ENCODE data around the gene KREMEN2.

The KREMEN2 gene

DNA sequence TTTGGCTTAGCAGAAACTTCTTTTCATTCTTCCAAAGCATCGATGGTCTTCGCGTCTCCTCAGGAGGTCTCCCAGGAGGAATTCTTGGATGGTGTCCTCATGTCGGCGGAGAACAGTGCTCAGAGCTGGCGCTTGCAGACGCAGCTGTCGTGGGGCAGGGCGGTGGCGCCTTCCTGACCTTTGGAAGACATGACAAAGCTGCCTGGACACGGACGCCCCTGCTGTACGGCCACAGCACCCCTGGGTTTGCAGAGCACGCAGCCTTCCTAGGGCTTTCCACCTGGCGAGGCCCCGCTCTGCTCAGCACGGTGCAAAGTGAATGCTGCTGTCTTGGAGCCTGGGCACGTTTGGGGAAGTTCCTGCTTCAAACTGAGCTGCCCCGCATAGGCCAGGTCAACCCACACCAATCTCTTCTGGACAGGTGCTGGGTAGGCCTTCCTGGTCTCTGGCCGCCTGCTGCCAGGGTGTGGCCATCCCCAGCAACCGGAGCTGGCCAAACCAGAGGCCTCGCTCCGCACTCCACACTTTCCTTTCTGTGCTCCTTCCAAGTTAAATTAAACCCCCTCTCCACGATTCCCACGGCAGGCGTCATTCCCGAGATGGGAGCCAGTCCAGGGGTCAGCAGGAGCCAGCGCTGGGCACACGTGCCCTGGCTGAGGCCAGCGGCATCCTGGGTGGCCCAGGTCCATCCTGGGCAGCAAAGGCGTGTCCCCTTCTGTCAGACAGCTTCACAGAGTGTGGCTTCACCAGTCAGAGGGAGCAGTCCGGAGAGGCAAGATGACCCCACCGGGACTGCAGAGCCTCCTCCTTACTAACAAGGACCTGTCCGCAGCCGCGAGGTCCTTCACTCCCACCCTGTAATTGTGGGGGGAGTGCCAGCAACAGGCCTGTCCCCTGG lies 15.0 kb upstream of the KREMEN2 start:
- H3K27ac ChIP-seq (ENCODE audit: low read length, poor library complexity, severe bottlenecking) = no peak overlapping the region
- H3K79me1 ChIP-seq (replicated peaks; ENCODE audit: low read length, poor library complexity, severe bottlenecking) = peaks cover 2% of the 10 kb centered on the region
- H2BK15ac ChIP-seq (ENCODE audit: low read depth, poor library complexity, severe bottlenecking) = no peak overlapping the region
- WGBS = 95% methylated on average over 35 of the region's 36 CpGs
- H3K14ac ChIP-seq (ENCODE audit: low read length in 2 of 2) = no peak overlapping the region
- no peak overlapping the region for H3K4ac ChIP-seq (ENCODE audit: low read depth in 1 of 2, low read length in 2 of 2)
- H2BK5ac ChIP-seq (ENCODE audit: low read depth, low read length, poor library complexity, severe bottlenecking) = no peak overlapping the region
- H3K4me3 ChIP-seq (ENCODE audit: insufficient read depth in 1 of 2, low read depth in 1 of 2, low read length in 2 of 2) = no peak overlapping the region
- H2BK120ac ChIP-seq (ENCODE audit: low read depth, low read length) = no peak overlapping the region
- H2AK5ac ChIP-seq (ENCODE audit: low read length, severe bottlenecking) = no peak overlapping the region
- DNase-seq = no peak
- no peak overlapping the region for H4K91ac ChIP-seq (ENCODE audit: low read length)
- H3K36me3 ChIP-seq (ENCODE audit: control insufficient read depth in 1 of 2, insufficient read depth in 2 of 2, low read depth in 1 of 2, low read length in 2 of 2) = peaks cover 31 to 34% of the 10 kb centered on the region in 2 experiments
- H3K23ac ChIP-seq (ENCODE audit: low read length in 2 of 2) = peak overlapping the region in 1 of 2 experiments; percentile 48
- no peaks in the 10 kb centered on the region for H3K9me3 ChIP-seq (ENCODE audit: control insufficient read depth, low read length)
- no peak overlapping the region for H3K18ac ChIP-seq (ENCODE audit: low read depth in 1 of 2, low read length in 2 of 2)
- H2AFZ ChIP-seq (ENCODE audit: low read depth, low read length) = no peak overlapping the region
- no peak overlapping the region for H3K4me2 ChIP-seq (ENCODE audit: low read length, poor library complexity, severe bottlenecking)
- no peak overlapping the region for H4K8ac ChIP-seq (ENCODE audit: low read length)
- H3K4me1 ChIP-seq (ENCODE audit: control insufficient read depth, insufficient read depth, low read depth, low read length) = peaks cover 2% of the 10 kb centered on the region
- H3K27me3 ChIP-seq (ENCODE audit: control insufficient read depth in 1 of 2, insufficient read depth in 1 of 2, low read length in 2 of 2) = peaks cover 0 to 15% of the 10 kb centered on the region in 2 experiments
- H3K9ac ChIP-seq (ENCODE audit: low read length) = no peak overlapping the region
- H2BK12ac ChIP-seq (ENCODE audit: low read length in 2 of 2) = no peak overlapping the region

DNA sequence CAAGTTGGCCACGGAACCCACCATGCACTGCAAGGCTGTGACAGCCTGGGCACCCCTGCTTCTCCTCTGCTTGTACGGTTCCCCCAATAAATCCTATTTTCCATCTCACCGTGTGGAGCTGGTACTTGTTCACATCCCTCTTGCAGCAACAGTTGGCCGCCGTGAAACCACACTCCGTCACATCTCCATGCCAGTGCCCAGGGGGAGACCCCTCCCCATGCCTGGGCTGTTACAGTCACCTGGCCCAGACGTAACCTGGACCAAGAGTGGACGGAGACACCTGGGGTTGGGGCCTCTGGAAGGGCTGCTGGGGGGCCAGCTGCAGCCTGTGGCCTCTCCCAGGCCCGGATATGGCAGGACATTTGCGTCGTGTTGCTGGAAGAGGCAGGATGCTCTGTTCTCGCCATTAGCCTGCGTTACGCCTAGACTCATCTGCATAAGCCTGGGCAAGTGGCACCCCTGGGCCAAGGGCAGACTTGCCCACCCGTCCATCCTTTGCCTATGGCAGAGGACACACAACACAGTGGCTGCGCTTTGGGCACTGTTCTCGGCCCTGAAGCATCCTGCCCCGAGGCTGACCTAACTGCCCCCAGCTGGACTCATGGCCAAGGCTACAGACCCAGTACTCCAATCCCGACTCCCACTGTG lies 14.2 kb upstream of the KREMEN2 start:
- no peak overlapping the region for H3K4me3 ChIP-seq (ENCODE audit: insufficient read depth in 1 of 2, low read depth in 1 of 2, low read length in 2 of 2)
- peaks cover 2% of the 10 kb centered on the region for H3K79me1 ChIP-seq (replicated peaks; ENCODE audit: low read length, poor library complexity, severe bottlenecking)
- H3K9me3 ChIP-seq (ENCODE audit: control insufficient read depth, low read length) = no peaks in the 10 kb centered on the region
- no peak overlapping the region for H3K23ac ChIP-seq (ENCODE audit: low read length in 2 of 2)
- no peak overlapping the region for H3K4me2 ChIP-seq (ENCODE audit: low read length, poor library complexity, severe bottlenecking)
- WGBS = 96% methylated on average over 19 of the region's 19 CpGs
- H4K8ac ChIP-seq (ENCODE audit: low read length) = no peak overlapping the region
- H2BK5ac ChIP-seq (ENCODE audit: low read depth, low read length, poor library complexity, severe bottlenecking) = no peak overlapping the region
- no peak overlapping the region for H2BK15ac ChIP-seq (ENCODE audit: low read depth, poor library complexity, severe bottlenecking)
- no peak overlapping the region for H3K9ac ChIP-seq (ENCODE audit: low read length)
- no peak overlapping the region for H2AK5ac ChIP-seq (ENCODE audit: low read length, severe bottlenecking)
- no peak overlapping the region for H2BK12ac ChIP-seq (ENCODE audit: low read length in 2 of 2)
- H3K4me1 ChIP-seq (ENCODE audit: control insufficient read depth, insufficient read depth, low read depth, low read length) = peaks cover 2% of the 10 kb centered on the region
- DNase-seq = no peak
- H3K27ac ChIP-seq (ENCODE audit: low read length, poor library complexity, severe bottlenecking) = no peak overlapping the region
- H3K14ac ChIP-seq (ENCODE audit: low read length in 2 of 2) = no peak overlapping the region
- H4K91ac ChIP-seq (ENCODE audit: low read length) = no peak overlapping the region
- no peak overlapping the region for H2BK120ac ChIP-seq (ENCODE audit: low read depth, low read length)
- no peak overlapping the region for H3K4ac ChIP-seq (ENCODE audit: low read depth in 1 of 2, low read length in 2 of 2)
- H2AFZ ChIP-seq (ENCODE audit: low read depth, low read length) = no peak overlapping the region
- peaks cover 29 to 30% of the 10 kb centered on the region in 2 experiments for H3K36me3 ChIP-seq (ENCODE audit: control insufficient read depth in 1 of 2, insufficient read depth in 2 of 2, low read depth in 1 of 2, low read length in 2 of 2)
- H3K27me3 ChIP-seq (ENCODE audit: control insufficient read depth in 1 of 2, insufficient read depth in 1 of 2, low read length in 2 of 2) = peaks cover 0 to 23% of the 10 kb centered on the region in 2 experiments
- no peak overlapping the region for H3K18ac ChIP-seq (ENCODE audit: low read depth in 1 of 2, low read length in 2 of 2)

DNA sequence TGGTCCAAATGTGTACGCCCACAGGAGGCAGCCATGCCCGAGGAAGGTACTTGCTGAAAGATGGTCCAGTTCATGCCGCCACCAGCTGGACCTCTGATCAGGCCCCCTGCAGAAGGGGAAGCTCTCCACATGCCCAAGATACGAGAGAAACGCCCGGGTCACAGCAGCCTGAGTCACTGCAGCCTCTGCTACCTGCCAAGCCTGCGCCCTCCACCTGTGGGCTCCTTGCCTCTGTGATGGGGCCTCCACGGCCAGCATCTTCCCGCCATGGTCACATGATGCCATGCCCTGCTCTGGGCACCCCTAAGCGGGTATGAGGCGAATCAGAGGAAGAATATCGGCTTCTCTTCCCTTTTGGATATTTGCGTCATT lies 13.7 kb upstream of the KREMEN2 start:
- H3K4me3 ChIP-seq (ENCODE audit: insufficient read depth in 1 of 2, low read depth in 1 of 2, low read length in 2 of 2) = no peak overlapping the region
- H3K27me3 ChIP-seq (ENCODE audit: control insufficient read depth in 1 of 2, insufficient read depth in 1 of 2, low read length in 2 of 2) = peaks cover 0 to 28% of the 10 kb centered on the region in 2 experiments
- H3K36me3 ChIP-seq (ENCODE audit: control insufficient read depth in 1 of 2, insufficient read depth in 2 of 2, low read depth in 1 of 2, low read length in 2 of 2) = peaks cover 29 to 30% of the 10 kb centered on the region in 2 experiments
- H3K23ac ChIP-seq (ENCODE audit: low read length in 2 of 2) = no peak overlapping the region
- H3K4me1 ChIP-seq (ENCODE audit: control insufficient read depth, insufficient read depth, low read depth, low read length) = peaks cover 2% of the 10 kb centered on the region
- no peak overlapping the region for H3K4ac ChIP-seq (ENCODE audit: low read depth in 1 of 2, low read length in 2 of 2)
- no peak overlapping the region for H2BK12ac ChIP-seq (ENCODE audit: low read length in 2 of 2)
- no peak overlapping the region for H3K27ac ChIP-seq (ENCODE audit: low read length, poor library complexity, severe bottlenecking)
- H2BK5ac ChIP-seq (ENCODE audit: low read depth, low read length, poor library complexity, severe bottlenecking) = no peak overlapping the region
- no peak overlapping the region for H2AK5ac ChIP-seq (ENCODE audit: low read length, severe bottlenecking)
- peaks cover 2% of the 10 kb centered on the region for H3K79me1 ChIP-seq (replicated peaks; ENCODE audit: low read length, poor library complexity, severe bottlenecking)
- H2BK15ac ChIP-seq (ENCODE audit: low read depth, poor library complexity, severe bottlenecking) = no peak overlapping the region
- 96% methylated on average over 13 of the region's 13 CpGs for WGBS
- H3K9ac ChIP-seq (ENCODE audit: low read length) = no peak overlapping the region
- H3K18ac ChIP-seq (ENCODE audit: low read depth in 1 of 2, low read length in 2 of 2) = no peak overlapping the region
- H3K4me2 ChIP-seq (ENCODE audit: low read length, poor library complexity, severe bottlenecking) = no peak overlapping the region
- no peak overlapping the region for H3K14ac ChIP-seq (ENCODE audit: low read length in 2 of 2)
- H3K9me3 ChIP-seq (ENCODE audit: control insufficient read depth, low read length) = no peaks in the 10 kb centered on the region
- H2BK120ac ChIP-seq (ENCODE audit: low read depth, low read length) = no peak overlapping the region
- no peak overlapping the region for H4K8ac ChIP-seq (ENCODE audit: low read length)
- no peak for DNase-seq
- H2AFZ ChIP-seq (ENCODE audit: low read depth, low read length) = no peak overlapping the region
- no peak overlapping the region for H4K91ac ChIP-seq (ENCODE audit: low read length)

DNA sequence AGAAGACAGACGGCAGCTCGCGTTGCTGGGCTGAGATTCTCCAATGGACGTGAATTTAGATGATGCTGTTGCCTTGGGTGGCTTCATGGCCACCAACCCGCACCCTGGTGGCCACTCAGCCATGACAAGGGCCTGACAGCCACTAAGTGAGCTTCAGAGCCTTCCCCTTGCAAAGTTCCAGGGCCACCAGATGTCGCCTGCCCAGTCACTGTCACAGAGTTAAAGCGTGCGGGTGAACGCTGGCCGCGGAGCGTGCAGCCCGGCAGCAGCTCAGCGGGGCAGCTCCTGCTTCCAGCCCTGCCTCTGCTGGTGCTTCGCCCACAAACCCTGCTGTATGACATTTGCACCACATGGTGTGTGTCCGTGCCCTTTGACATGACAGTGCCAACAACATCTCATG lies 13.3 kb upstream of the KREMEN2 start:
- Histone ChIP-seq H3K79me1 (replicated peaks; ENCODE audit: low read length, poor library complexity, severe bottlenecking) (peaks cover 2% of the 10 kb centered on the region), H3K4me3 (ENCODE audit: insufficient read depth in 1 of 2, low read depth in 1 of 2, low read length in 2 of 2) (no peak overlapping the region), H3K9ac (ENCODE audit: low read length) (no peak overlapping the region), H3K4me2 (ENCODE audit: low read length, poor library complexity, severe bottlenecking) (no peak overlapping the region), H4K8ac (ENCODE audit: low read length) (no peak overlapping the region), H3K23ac (ENCODE audit: low read length in 2 of 2) (no peak overlapping the region), H2BK12ac (ENCODE audit: low read length in 2 of 2) (no peak overlapping the region), H3K27me3 (ENCODE audit: control insufficient read depth in 1 of 2, insufficient read depth in 1 of 2, low read length in 2 of 2) (peaks cover 0 to 31% of the 10 kb centered on the region in 2 experiments), H4K91ac (ENCODE audit: low read length) (no peak overlapping the region), H3K18ac (ENCODE audit: low read depth in 1 of 2, low read length in 2 of 2) (no peak overlapping the region), H3K27ac (ENCODE audit: low read length, poor library complexity, severe bottlenecking) (no peak overlapping the region), H3K4me1 (ENCODE audit: control insufficient read depth, insufficient read depth, low read depth, low read length) (peaks cover 2% of the 10 kb centered on the region), H3K4ac (ENCODE audit: low read depth in 1 of 2, low read length in 2 of 2) (no peak overlapping the region), H2BK5ac (ENCODE audit: low read depth, low read length, poor library complexity, severe bottlenecking) (no peak overlapping the region), H2AK5ac (ENCODE audit: low read length, severe bottlenecking) (no peak overlapping the region), H2BK120ac (ENCODE audit: low read depth, low read length) (no peak overlapping the region), H2AFZ (ENCODE audit: low read depth, low read length) (no peak overlapping the region), H3K9me3 (ENCODE audit: control insufficient read depth, low read length) (no peaks in the 10 kb centered on the region), H2BK15ac (ENCODE audit: low read depth, poor library complexity, severe bottlenecking) (no peak overlapping the region), H3K14ac (ENCODE audit: low read length in 2 of 2) (no peak overlapping the region), H3K36me3 (ENCODE audit: control insufficient read depth in 1 of 2, insufficient read depth in 2 of 2, low read depth in 1 of 2, low read length in 2 of 2) (peaks cover 29 to 30% of the 10 kb centered on the region in 2 experiments)
- DNase-seq = no peak
- WGBS = 92% methylated on average over 16 of the region's 16 CpGs

Measured in mesenchymal stem cell (in vitro differentiated cells and primary cell).